ENCODE measurements around the gene CEMIP. TPM values are rescaled to one million over a fixed set of nuclear protein-coding genes. Genes with fewer than 3 reads are reported as not detected.

Gene CEMIP
- total and polyA plus RNA-seq, 2 of the 4 experiments (the other 2 are of a cell fraction), result 63.8 to 78.0 TPM

DNA sequence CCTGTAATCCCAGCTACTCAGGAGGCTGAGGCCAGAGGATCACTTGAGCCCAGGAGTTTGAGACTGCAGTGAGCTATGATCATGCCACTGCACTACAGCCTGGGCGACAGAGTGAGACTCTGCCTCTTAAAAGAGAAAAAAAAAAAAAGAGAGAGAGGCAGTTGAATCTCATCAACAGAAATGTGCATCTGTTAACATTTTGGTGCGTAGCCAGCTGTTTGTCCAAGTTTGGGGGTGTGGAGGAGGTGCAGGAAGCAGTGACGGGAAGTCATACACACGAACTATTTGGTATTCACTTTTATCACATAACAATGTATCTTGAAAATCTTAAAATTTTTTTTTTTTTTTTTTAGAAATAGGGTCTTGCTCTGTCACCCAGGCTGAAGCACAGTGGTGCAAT, 18.2 kb upstream of the CEMIP start:
- no peaks in the 10 kb centered on the region for H3K27me3 ChIP-seq (ENCODE audit: control insufficient read depth, insufficient read depth, low read length)
- dilution Hi-C loops (cut with HindIII; ENCODE audit: low sequenced_read_pairs, unreplicated experiment) (no loop called here), intact Hi-C loops (cut with micrococcal nuclease) (no loop called here), in situ Hi-C loops (cut with MboI; ENCODE audit: low sequenced_read_pairs) (no loop called here)
- peaks cover 4% of the 10 kb centered on the region for H3K36me3 ChIP-seq (ENCODE audit: control insufficient read depth, insufficient read depth, low read length)
- ATAC-seq (ENCODE audit: low read depth) (no peak), DNase-seq (no peak)
- no peak for TF ChIP-seq NFE2L2 (IDR thresholded peaks at IDR 0.05; ENCODE audit: low read depth, low read length)
- TF ChIP-seq, protein P1, sequence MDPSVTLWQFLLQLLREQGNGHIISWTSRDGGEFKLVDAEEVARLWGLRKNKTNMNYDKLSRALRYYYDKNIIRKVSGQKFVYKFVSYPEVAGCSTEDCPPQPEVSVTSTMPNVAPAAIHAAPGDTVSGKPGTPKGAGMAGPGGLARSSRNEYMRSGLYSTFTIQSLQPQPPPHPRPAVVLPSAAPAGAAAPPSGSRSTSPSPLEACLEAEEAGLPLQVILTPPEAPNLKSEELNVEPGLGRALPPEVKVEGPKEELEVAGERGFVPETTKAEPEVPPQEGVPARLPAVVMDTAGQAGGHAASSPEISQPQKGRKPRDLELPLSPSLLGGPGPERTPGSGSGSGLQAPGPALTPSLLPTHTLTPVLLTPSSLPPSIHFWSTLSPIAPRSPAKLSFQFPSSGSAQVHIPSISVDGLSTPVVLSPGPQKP (IDR thresholded peaks at IDR 0.05; ENCODE audit: borderline replicate concordance, low read depth, low read length), result no peak
- no peak for TF ChIP-seq RCOR1 (IDR thresholded peaks at IDR 0.05; ENCODE audit: insufficient replicate concordance, low read length)
- TF ChIP-seq MXI1 (IDR thresholded peaks at IDR 0.05; ENCODE audit: borderline replicate concordance, low read depth, low read length), result no peak
- TF ChIP-seq, protein P2, sequence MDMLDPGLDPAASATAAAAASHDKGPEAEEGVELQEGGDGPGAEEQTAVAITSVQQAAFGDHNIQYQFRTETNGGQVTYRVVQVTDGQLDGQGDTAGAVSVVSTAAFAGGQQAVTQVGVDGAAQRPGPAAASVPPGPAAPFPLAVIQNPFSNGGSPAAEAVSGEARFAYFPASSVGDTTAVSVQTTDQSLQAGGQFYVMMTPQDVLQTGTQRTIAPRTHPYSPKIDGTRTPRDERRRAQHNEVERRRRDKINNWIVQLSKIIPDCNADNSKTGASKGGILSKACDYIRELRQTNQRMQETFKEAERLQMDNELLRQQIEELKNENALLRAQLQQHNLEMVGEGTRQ (IDR thresholded peaks at IDR 0.05; ENCODE audit: low read depth, low read length), result no peak
- TF ChIP-seq, protein P3, sequence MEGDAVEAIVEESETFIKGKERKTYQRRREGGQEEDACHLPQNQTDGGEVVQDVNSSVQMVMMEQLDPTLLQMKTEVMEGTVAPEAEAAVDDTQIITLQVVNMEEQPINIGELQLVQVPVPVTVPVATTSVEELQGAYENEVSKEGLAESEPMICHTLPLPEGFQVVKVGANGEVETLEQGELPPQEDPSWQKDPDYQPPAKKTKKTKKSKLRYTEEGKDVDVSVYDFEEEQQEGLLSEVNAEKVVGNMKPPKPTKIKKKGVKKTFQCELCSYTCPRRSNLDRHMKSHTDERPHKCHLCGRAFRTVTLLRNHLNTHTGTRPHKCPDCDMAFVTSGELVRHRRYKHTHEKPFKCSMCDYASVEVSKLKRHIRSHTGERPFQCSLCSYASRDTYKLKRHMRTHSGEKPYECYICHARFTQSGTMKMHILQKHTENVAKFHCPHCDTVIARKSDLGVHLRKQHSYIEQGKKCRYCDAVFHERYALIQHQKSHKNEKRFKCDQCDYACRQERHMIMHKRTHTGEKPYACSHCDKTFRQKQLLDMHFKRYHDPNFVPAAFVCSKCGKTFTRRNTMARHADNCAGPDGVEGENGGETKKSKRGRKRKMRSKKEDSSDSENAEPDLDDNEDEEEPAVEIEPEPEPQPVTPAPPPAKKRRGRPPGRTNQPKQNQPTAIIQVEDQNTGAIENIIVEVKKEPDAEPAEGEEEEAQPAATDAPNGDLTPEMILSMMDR (conservative IDR thresholded peaks at IDR 0.05; ENCODE audit: low read depth, low read length), result no peak
- TF ChIP-seq CHD1 (IDR thresholded peaks at IDR 0.05; ENCODE audit: low read depth, low read length), result no peak
- TF ChIP-seq RFX5 (IDR thresholded peaks at IDR 0.05; ENCODE audit: low read depth, low read length), result no peak
- TF ChIP-seq BHLHE40 (IDR thresholded peaks at IDR 0.05; ENCODE audit: low read depth, low read length), result no peak
- no peak for TF ChIP-seq MAFK (IDR thresholded peaks at IDR 0.05; ENCODE audit: low read depth, low read length)
- TF ChIP-seq RAD21 (IDR thresholded peaks at IDR 0.05; ENCODE audit: low read length), result no peak
- TF ChIP-seq POLR2A (IDR thresholded peaks at IDR 0.05; ENCODE audit: low read depth, low read length), result no peak
- H3K4ac ChIP-seq (ENCODE audit: low read depth, low read length), result no peak overlapping the region
- POLR2A ChIA-PET (ENCODE audit: unreplicated experiment), result no interaction called here
- no peak overlapping the region for H2BK120ac ChIP-seq (ENCODE audit: low read depth, low read length)
- H3K9ac ChIP-seq (ENCODE audit: low read depth, low read length), result no peak overlapping the region
- no peak overlapping the region for H3K27ac ChIP-seq (ENCODE audit: insufficient read depth, low read length)
- no peak overlapping the region for H2AK5ac ChIP-seq (ENCODE audit: low read depth, low read length)
- H2BK15ac ChIP-seq (ENCODE audit: low read depth, low read length), result no peak overlapping the region
- no peaks in the 10 kb centered on the region for H3K4me1 ChIP-seq (ENCODE audit: control insufficient read depth, insufficient read depth, low read length)
- H4K91ac ChIP-seq (ENCODE audit: insufficient read depth, low read depth, low read length), result no peak overlapping the region
- H3K18ac ChIP-seq (ENCODE audit: low read depth, low read length), result no peak overlapping the region
- no peak overlapping the region for H3K4me3 ChIP-seq (ENCODE audit: insufficient read depth, low read depth, low read length)
- peaks cover 0 to 12% of the 10 kb centered on the region in 2 experiments; a peak in 2 of 4 replicates for H3K79me1 ChIP-seq (ENCODE audit: low read depth in 1 of 2, low read length in 2 of 2)
- BruUV-seq (replicated peaks), result no TSS peak
- H3K56ac ChIP-seq (ENCODE audit: extremely low read depth, insufficient read depth, low read length), result no peak overlapping the region
- no peak overlapping the region for H3K23ac ChIP-seq (ENCODE audit: low read depth, low read length)
- H2BK5ac ChIP-seq (ENCODE audit: low read depth, low read length, poor library complexity, severe bottlenecking), result no peak overlapping the region
- H3K4me2 ChIP-seq (ENCODE audit: low read depth, low read length), result no peak overlapping the region
- no peak overlapping the region for H2BK20ac ChIP-seq (ENCODE audit: low read depth, low read length)
- peaks cover 1% of the 10 kb centered on the region; the same call in 1 of the 2 replicates for H3K9me1 ChIP-seq (ENCODE audit: insufficient read depth, low read length)
- no peaks in the 10 kb centered on the region; the same call in 1 of the 2 replicates for H4K20me1 ChIP-seq (ENCODE audit: insufficient read depth, low read length)
- no peaks in the 10 kb centered on the region for H3K9me3 ChIP-seq (ENCODE audit: control insufficient read depth, insufficient read depth, low read length)
- H2AFZ ChIP-seq (replicated peaks; ENCODE audit: low read length, poor library complexity), result no peak overlapping the region
- CTCF ChIA-PET, result no interaction called here
- H2AK9ac ChIP-seq (replicated peaks; ENCODE audit: low read depth, low read length, poor library complexity), result no peak overlapping the region
- no CpG with 5 or more reads among the region's 4 CpGs for WGBS, 2 experiments (ENCODE audit: extremely low coverage in 2 of 2, insufficient read length in 1 of 2)
- H3K14ac ChIP-seq (replicated peaks; ENCODE audit: low read depth, low read length), result no peak overlapping the region
- H4K8ac ChIP-seq (ENCODE audit: low read depth in 2 of 2, low read length in 2 of 2), result no peak overlapping the region
- H4K5ac ChIP-seq (ENCODE audit: low read depth, low read length), result no peak overlapping the region

All from IMR-90 (cell line).